ENCODE measurements around the gene ZC3H7B.

DNA sequence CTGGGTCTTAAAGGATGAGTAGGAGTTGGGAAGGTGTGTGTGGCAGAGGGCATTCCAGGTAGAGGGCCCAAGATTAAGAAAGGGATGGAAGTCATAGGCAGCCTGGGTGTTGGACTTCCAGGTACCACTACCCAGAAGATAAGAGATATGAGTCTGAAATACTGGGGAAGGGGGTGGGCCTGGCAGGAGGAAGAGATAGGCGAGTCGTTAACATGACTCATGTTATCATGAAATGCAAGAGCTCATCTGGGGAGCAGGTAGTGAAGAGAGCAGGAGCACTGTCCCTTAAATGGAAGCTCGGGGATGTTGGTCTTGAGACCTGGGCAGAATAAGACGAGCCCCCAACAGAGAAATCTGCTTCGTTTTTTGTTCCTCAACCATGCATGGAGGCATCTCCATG lies 10.2 kb downstream of the ZC3H7B start:
- TF ChIP-seq CTCF (IDR thresholded peaks at IDR 0.05) (no peak), EP300 (IDR thresholded peaks at IDR 0.05; ENCODE audit: low read depth) (no peak), POLR2A (IDR thresholded peaks at IDR 0.05) (no peak)
